Stimulated activated naive CD4-positive, alpha-beta T cell treated with Interleukin-2 at 50 U/mL for 16 hours (primary cell): ENCODE data around the gene PRDM2.

Experiments
- DNase-seq: peaks from one replicate; lab custom pipeline; 2025; lab: John Stamatoyannopoulos, UW

Gene PRDM2

DNA sequence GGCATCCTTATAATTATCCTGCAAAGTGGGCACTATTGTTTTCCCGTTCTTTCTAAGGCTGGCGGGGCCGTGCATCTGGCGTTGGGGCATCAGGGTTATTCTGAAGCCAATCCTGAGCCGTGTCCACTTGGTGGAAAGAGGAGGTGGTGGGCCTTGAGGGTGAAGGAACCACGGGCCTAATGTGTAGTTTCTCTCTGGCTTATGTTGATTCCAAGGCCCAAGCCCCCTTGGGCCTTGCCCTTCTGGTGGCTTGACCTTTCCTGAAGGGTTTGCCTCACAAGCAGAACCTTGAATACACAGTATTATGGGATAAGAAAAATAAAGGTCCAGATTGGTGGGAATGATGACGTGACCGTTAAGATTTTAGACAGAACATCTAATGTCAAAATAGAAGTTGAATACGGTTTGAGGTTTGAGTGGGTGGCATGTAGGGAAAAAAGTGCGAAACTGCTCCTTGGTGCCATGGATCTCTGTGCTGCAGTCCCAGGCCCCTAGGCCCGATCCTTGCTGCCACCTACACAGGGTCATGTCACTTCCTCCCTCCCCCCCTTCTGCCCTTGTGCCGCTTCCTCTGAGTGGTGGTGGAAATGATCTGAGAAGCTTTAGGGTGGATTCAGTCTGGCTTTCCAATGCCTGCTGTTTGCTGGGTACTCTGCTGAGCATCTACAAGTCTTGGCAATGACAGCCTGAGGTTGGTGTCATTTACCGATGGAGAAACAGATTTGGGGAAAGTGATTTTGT lies 90.5 kb downstream of the PRDM2 start:
- no peak for DNase-seq

DNA sequence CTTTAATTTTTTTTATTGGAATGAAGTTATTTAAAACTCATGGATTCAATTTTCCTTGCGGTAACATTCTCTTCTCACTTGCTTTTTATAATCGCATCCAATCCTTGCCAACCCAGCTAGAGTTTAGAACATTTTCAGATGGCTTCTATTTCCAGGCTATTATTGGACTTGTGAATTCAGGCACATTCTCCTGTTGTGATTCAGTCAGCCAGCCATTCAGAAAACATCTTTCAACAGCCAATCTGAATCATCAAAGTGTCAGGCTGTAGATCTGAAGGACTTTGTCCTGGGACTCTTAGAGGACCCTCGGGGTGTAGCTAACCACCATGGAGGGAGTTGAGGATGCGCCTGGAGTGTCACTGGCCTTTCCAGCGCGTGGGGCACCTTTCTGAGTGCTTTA lies 92.4 kb downstream of the PRDM2 start:
- DNase-seq = no peak

- DNase-seq = no peak
Observed at GRCh38 chr1:13793088-13793730, 93.2 kb downstream of the PRDM2 start.

GRCh38 chr1:13794231-13795187 lies 94.5 kb downstream of the PRDM2 start:
- DNase-seq = no peak

- no peak for DNase-seq
Observed at GRCh38 chr1:13797397-13797796, 97.4 kb downstream of the PRDM2 start.

DNA sequence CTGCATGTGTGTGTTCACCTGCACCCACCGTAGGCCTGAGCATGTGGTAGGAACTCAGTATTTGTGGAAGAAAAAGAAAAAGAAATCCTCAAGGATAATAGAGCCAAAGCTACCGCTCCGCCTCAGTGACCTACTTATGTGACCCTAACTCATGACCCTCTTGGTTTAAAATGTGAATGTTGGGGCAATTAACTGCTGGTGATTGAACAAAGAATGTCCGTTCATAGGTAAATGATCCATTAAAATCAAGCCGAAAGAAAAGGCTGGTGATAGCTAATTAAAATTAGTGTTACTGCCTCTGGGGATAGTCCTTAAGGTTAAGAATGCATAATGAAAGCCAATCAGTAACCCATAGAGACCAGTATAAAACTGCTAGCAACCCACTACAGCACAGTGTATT lies 98.1 kb downstream of the PRDM2 start:
- no peak for DNase-seq

GRCh38 chr1:13799502-13800283 lies 99.7 kb downstream of the PRDM2 start:
- DNase-seq = no peak

- DNase-seq = no peak
Observed at GRCh38 chr1:13801232-13801631, 101.2 kb downstream of the PRDM2 start.

GRCh38 chr1:13801655-13802486 lies 101.9 kb downstream of the PRDM2 start:
- no peak for DNase-seq

DNA sequence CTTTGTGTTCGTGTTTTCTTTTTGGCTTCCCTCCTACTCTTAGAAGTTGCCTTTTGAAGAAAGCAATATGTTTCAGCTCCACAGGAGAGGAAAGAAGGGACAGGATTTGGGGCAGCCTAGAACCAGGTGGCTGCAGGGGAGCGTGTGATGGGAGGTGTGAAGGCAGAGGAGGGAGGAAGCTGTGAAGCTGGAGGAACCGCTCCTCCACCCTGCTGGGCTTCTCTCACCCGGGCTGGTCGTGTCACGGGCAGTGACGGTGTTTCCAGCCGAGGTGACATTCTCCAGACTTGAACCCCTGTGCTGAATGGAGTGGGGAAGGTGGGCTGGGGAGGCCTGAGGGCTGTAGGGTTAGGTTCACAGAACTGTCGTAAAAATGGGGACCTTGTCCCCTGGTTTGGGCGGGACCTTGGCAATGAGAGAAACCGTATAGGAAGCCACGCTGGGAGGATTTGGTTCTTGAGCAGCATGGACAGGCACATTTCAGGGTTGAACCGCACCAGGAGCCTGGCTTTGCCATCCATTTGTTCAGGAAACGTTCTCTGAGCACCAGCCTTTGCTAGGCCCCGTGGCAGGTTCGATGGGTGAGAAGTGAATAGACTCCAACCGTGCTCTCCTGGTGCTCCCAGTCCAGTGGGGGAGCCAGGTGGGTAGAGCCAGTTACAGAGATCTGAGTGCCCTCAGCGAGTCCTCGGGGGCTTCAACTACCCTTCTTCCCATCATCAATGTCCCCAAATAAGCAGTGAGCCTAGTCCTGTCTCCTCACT lies 103.0 kb downstream of the PRDM2 start:
- no peak for DNase-seq

- DNase-seq = no peak
Observed at GRCh38 chr1:13803546-13804239, 103.7 kb downstream of the PRDM2 start.

GRCh38 chr1:13804240-13804633 lies 104.2 kb downstream of the PRDM2 start:
- DNase-seq = no peak

GRCh38 chr1:13805431-13805830 lies 105.4 kb downstream of the PRDM2 start:
- no peak for DNase-seq

GRCh38 chr1:13806108-13806507 lies 106.1 kb downstream of the PRDM2 start:
- DNase-seq = no peak

DNA sequence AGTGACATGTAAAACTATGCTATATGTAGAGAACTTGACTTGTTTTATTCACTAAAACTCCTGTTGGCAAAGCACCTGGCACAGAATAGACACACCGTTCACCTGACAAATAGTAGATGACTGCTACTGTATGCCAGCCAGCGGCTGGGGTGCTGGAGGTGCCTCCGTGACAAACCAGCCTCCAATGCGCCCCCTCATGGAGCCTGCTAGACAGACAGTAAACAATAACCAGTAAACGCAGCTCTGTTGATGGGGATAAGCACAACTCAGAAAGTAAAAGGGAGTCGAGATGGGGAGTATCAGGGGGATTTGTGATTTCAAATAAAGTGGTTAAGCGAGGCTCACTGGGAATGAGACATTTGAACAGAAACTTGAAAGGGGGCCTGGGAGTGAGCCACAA lies 107.2 kb downstream of the PRDM2 start:
- no peak for DNase-seq

DNA sequence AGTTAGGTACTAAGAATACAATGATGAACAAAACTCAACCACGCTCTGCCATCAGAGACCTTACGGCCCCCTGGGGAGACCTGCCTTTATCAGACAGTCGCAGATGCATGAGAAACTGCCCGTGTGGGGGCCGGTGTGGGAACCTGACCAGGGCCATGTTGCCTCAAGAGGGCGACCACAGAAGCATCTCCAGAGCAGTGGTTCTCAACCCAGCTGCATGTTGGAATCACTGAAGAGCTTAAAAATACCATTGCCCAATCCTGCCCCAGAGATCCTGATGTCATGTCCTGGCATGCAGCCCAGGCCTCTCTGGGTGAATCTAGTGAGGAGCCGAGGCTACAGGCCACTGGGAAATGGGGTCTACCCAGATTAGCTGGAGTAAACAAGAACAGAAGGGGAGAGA lies 108.7 kb downstream of the PRDM2 start:
- DNase-seq = no peak

DNA sequence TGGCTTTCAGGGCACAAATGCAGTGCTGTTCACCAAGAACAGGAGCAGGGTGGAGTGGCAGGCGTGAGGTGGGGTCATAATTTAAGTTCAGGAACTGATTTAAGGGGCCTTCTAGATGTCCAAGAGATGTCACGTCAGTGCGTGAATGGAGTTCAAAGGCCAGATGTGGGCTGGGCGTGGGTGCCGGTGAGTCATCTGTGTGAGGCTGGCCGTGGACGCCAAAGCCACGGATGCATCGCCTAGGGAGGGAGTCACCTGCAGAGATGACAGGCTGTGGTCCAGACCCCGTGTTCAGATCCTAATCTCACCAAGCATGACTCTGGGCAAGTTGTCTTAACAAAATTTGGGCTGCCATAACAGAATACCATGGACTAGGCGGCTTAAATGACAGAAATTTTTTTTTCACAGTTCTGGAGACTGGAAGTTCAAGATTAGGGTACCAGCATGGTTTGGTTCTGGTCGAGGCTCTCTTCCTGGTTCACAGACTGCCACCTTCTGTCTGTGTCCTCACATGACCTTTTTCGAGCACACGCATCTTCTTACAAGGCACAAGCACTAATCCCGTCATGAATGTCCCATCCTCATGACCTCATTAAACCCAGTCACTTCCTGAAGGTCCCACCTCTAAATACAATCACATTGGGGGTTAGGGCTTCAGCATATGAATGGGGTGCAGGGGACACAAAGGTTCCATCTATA lies 109.6 kb downstream of the PRDM2 start:
- DNase-seq = peak; percentile 16

- no peak for DNase-seq
Observed at GRCh38 chr1:13812456-13813397, 112.7 kb downstream of the PRDM2 start.
